ENCODE results near the gene POM121C. TPM values are rescaled to one million over a fixed set of nuclear protein-coding genes. Genes with fewer than 3 reads are reported as not detected.
"Not testable (repeated sequence)": the region's sequence is repeated elsewhere in the genome, so short reads cannot be mapped to it uniquely, and the experiment has no call there.

The POM121C gene
- polyA plus RNA-seq, 1 experiment, result 7.4 TPM

- CTCF ChIA-PET; H3K9me3 ChIP-seq (ENCODE audit: control insufficient read depth, insufficient read depth, low read length); H3K27ac ChIP-seq (ENCODE audit: low read depth, low read length); H3K27me3 ChIP-seq (ENCODE audit: control insufficient read depth, insufficient read depth, low read length); POLR2A ChIA-PET; H3K4me3 ChIP-seq (ENCODE audit: low read depth, low read length); DNase-seq (ENCODE audit: low read depth, low spot score): not testable (repeated sequence)
Observed at GRCh38 chr7:75398771-75399700, 87.1 kb downstream of the POM121C start.

- H3K27ac ChIP-seq (ENCODE audit: low read depth, low read length); H3K27me3 ChIP-seq (ENCODE audit: control insufficient read depth, insufficient read depth, low read length); CTCF ChIA-PET; H3K4me3 ChIP-seq (ENCODE audit: low read depth, low read length); POLR2A ChIA-PET; H3K9me3 ChIP-seq (ENCODE audit: control insufficient read depth, insufficient read depth, low read length); DNase-seq (ENCODE audit: low read depth, low spot score): not testable (repeated sequence)
Observed at GRCh38 chr7:75397865-75398264, 88.2 kb downstream of the POM121C start.

DNA sequence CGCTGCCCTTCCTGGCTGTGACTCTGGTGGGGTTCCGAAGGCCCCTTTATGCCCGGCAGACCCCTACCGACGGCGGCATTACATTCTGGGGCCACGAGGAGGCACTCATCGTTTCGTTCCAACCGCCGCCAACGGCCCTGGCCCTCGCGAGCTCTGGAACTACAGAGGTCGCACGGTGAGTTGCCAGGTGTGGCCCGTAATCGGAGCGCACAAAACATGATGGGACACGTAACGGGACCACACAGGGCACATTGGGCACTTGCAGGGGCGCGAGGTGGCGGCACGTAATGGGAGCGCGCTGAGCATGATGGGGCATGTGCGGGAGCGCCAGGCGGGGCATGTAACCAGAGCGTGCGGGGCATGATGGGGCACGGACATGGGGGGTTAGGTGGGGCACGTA, 90.8 kb downstream of the POM121C start, which contains the start of gene TRIM73:
TSS of gene TRIM73 (plus strand) at position 301 of the 400 bp plus-strand sequence. CDS start 3,305 bp downstream, outside the sequence.
- POLR2A ChIA-PET; H3K27me3 ChIP-seq (ENCODE audit: control insufficient read depth, insufficient read depth, low read length); H3K4me3 ChIP-seq (ENCODE audit: low read depth, low read length); CTCF ChIA-PET; DNase-seq (ENCODE audit: low read depth, low spot score); H3K27ac ChIP-seq (ENCODE audit: low read depth, low read length); H3K9me3 ChIP-seq (ENCODE audit: control insufficient read depth, insufficient read depth, low read length): not testable (repeated sequence)

DNA sequence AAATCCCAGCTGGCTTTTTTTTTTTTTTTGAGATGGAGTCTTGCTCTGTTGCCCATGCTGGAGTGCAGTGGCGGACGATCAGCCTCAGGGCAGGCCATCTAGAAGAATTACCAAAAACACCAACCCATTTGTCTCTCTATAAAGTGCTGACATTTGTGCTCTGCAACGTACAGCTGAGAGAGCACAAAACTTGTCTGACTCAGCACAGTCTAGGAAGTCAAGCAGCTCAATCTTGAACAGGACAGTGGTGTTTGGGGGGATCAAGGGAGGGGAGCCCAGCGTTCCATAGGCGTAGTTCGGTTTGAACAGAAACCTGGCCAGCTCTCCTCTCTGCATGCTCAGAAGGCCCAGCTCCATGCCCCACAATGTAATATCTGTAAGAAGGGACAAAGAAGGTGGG, 92.9 kb downstream of the POM121C start:
- DNase-seq (ENCODE audit: low read depth, low spot score); POLR2A ChIA-PET; H3K27ac ChIP-seq (ENCODE audit: low read depth, low read length); H3K27me3 ChIP-seq (ENCODE audit: control insufficient read depth, insufficient read depth, low read length); CTCF ChIA-PET; H3K9me3 ChIP-seq (ENCODE audit: control insufficient read depth, insufficient read depth, low read length); H3K4me3 ChIP-seq (ENCODE audit: low read depth, low read length): not testable (repeated sequence)

- DNase-seq (ENCODE audit: low read depth, low spot score); CTCF ChIA-PET; POLR2A ChIA-PET; H3K9me3 ChIP-seq (ENCODE audit: control insufficient read depth, insufficient read depth, low read length); H3K27me3 ChIP-seq (ENCODE audit: control insufficient read depth, insufficient read depth, low read length); H3K4me3 ChIP-seq (ENCODE audit: low read depth, low read length); H3K27ac ChIP-seq (ENCODE audit: low read depth, low read length): not testable (repeated sequence)
Observed at GRCh38 chr7:75374519-75375317, 111.4 kb downstream of the POM121C start.

- POLR2A ChIA-PET; H3K9me3 ChIP-seq (ENCODE audit: control insufficient read depth, insufficient read depth, low read length); H3K27me3 ChIP-seq (ENCODE audit: control insufficient read depth, insufficient read depth, low read length): not testable (repeated sequence)
Observed at GRCh38 chr7:75374144-75374518, 112.0 kb downstream of the POM121C start.

DNA sequence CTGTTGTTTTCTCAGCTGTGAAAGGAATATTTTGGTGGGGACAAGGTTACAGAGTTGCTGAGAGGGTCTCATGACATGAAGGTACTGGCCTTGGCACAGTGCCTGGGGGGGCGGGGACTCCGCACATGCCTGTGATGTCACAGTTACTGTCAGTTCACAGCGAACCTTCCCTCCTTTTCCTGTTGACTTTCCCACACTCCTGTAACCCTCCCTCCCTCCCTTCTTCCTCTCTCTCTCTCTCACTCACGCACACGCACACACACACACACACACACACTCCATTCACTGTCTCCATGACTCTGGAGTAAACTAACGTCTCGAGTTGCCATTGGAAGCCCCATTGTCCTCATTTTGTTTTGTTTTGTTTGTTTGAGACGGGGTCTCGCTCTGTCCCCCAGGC, 118.8 kb downstream of the POM121C start:
- POLR2A ChIA-PET; CTCF ChIA-PET; H3K4me3 ChIP-seq (ENCODE audit: low read depth, low read length); DNase-seq (ENCODE audit: low read depth, low spot score); H3K27ac ChIP-seq (ENCODE audit: low read depth, low read length); H3K9me3 ChIP-seq (ENCODE audit: control insufficient read depth, insufficient read depth, low read length); H3K27me3 ChIP-seq (ENCODE audit: control insufficient read depth, insufficient read depth, low read length): not testable (repeated sequence)

More at GRCh38 chr7:75374144-75374518, 112.0 kb downstream of the POM121C start:
- CTCF ChIA-PET; H3K4me3 ChIP-seq (ENCODE audit: low read depth, low read length); H3K27ac ChIP-seq (ENCODE audit: low read depth, low read length); DNase-seq (ENCODE audit: low read depth, low spot score): not testable (repeated sequence)

Small RNA genes within 50 kb of the gene (small RNA-seq; reads per million reads assigned to genes)
- not detected for gene AC211429.1 (ENCODE audit: insufficient read length, low read depth)
- gene RF00019 (ENCODE audit: insufficient read length, low read depth), result not detected

Other genes with a start within 250 kb of the POM121C start
- gene TRIM73, start 90.7 kb downstream of the POM121C start, polyA plus RNA-seq (2011; rRNA removed), result 0.12 and 0.15 TPM in 2 replicates
- not detected in 2 replicates for gene SPDYE5, start 6.0 kb upstream of the POM121C start, polyA plus RNA-seq (2011; rRNA removed)